Stimulated activated CD4-positive, alpha-beta T cell treated with anti-CD3 and anti-CD28 coated beads, Interleukin-4, amount 100 ng/mL, for 24 hours (primary cell): ENCODE results near the gene LRR1.
"Not testable (repeated sequence)": the region's sequence is repeated elsewhere in the genome, so short reads cannot be mapped to it uniquely, and the experiment has no call there.

Source experiments
- DNase-seq: peaks from one replicate; pipeline ENCODE4 v3.0.0-alpha.2; 2020

The LRR1 gene

GRCh38 chr14:49634547-49635334 lies 36.0 kb downstream of the LRR1 start, which contains the start of gene DNAAF2:
Gene DNAAF2, minus strand, starts transcription at chr14:49635244. Its CDS starts 95 bp downstream, at chr14:49635149.
- peak; percentile 64 for DNase-seq

- no peak for DNase-seq
These were observed 38.1 kb downstream of the LRR1 start for GRCh38 chr14:49636866-49637265.

- no peak for DNase-seq
These were observed 38.9 kb downstream of the LRR1 start for GRCh38 chr14:49637534-49638078.

GRCh38 chr14:49640540-49641417 lies 42.0 kb downstream of the LRR1 start:
- no peak for DNase-seq

- DNase-seq: no peak
These were observed 43.0 kb downstream of the LRR1 start for GRCh38 chr14:49641697-49642129.

- no peak for DNase-seq
These were observed 43.4 kb downstream of the LRR1 start for GRCh38 chr14:49642163-49642562.

DNA sequence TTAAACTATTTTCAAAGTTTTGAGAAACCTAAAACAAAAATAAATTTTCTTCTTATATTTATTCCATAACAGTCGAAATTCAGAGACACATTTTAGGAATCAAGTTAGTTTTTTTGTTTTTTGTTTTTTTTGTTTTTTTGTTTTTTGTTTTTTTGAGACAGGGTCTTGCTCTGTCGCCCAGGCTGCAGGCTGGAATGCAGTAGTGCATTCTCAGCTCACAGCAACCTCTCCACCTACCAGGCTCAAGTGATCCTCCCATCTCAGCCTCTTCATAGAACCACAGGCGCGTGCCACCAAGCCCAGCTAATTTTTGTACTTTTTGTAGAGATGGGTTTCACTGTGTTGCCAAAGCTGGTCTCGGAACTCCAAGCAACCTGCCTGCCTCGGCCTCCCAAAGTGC lies 54.8 kb downstream of the LRR1 start:
- DNase-seq: no peak

GRCh38 chr14:49654511-49654910 lies 55.8 kb downstream of the LRR1 start:
- no peak for DNase-seq

- DNase-seq: not testable (repeated sequence)
These were observed 58.8 kb downstream of the LRR1 start for GRCh38 chr14:49657500-49657899.

DNA sequence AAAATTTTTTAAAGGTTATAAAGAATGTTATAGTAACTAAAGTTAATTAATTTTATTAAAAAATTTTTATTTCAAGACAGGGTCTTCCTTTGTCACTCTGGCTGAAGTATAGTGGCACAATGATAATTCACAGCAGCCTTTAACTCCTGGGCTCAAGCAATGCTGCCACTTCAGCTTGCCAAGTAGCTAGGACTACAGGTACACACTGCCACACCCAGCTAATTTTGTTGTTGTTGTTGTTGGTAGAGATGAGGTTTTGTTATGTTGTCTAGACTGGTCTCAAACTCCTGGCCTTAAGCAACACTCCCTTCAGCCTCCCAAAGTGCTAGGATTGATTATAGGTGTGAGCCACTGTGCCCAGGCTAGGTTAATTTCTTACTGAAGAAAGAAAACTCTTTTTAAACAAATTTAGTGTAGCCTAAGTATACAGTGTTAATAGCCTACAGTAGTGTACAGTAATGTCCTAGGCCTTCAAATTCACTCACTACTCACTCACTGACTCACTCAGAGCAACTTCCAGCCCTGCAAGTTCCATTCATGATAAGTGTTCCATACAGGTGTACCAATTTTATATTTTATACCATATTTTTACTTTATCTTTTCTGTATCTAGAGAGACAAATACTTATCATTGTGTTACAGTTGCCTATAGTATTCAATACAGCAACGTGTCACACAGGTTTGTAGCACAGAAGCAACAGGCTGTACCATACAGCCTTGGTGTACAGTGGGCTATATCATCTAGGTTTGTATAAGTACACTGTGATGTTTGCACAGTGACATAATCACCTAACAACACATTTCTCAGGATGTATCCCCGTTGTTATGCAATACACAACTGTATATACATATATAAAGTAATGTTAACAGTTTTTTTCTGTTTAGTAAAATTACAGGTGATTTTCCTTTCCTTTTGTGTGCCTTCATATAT lies 61.1 kb downstream of the LRR1 start:
- no peak for DNase-seq
